Germinal center (tissue), 1 donor: ENCODE results near the gene CPAMD8.
"Not testable (repeated sequence)": the region's sequence is repeated elsewhere in the genome, so short reads cannot be mapped to it uniquely, and the experiment has no call there.

Source experiments
- DNase-seq: peaks from one replicate; pipeline ENCODE4 v3.0.0; 2012; ENCODE audit warnings: mixed read lengths, low spot score

CPAMD8 gene

DNA sequence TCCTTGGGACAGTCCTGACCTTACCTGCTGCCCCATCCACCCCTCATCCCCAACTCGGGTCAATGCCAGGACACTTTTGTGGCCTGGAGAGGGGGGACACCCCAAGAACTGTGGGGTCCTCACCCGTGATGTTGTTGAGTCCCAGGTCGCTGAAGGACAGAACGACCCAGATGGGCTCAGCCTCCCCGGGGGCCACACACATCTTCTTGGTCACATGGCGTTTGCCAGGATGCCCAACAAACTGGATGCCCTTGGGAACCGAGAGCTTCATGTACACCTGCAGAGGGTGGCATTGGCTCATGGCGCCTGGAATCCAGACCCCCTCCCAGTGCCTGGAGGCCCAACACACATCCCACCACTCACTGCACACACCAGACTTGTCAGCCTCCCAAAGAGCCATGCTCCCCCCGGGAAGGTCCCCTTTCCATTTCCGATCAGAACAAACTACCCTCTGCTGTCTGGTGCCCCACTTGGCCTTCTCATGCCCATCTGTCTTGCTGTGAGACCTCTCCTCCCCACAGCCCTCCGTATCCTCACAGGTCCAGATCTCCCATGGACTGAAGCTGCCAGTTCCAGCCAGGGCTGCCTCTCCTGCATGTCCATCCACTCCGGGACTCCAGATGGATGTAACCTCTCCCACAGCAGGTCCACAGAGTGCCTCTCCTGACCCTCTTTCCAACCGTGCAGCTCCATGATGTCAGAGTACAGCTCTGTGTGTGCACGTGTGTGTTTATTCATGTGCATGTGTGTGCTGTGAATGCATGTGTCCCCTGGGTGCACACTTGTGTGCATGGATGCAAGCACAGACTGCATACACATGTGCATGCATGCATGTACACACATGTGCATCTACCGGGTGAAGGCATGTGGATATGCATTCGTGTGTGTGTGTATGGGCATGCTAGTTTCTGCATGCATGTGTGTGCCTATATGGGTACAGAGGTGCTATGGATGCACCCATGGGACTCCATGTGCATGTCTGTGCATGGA lies 79.4 kb downstream of the CPAMD8 start:
- DNase-seq: no peak

DNA sequence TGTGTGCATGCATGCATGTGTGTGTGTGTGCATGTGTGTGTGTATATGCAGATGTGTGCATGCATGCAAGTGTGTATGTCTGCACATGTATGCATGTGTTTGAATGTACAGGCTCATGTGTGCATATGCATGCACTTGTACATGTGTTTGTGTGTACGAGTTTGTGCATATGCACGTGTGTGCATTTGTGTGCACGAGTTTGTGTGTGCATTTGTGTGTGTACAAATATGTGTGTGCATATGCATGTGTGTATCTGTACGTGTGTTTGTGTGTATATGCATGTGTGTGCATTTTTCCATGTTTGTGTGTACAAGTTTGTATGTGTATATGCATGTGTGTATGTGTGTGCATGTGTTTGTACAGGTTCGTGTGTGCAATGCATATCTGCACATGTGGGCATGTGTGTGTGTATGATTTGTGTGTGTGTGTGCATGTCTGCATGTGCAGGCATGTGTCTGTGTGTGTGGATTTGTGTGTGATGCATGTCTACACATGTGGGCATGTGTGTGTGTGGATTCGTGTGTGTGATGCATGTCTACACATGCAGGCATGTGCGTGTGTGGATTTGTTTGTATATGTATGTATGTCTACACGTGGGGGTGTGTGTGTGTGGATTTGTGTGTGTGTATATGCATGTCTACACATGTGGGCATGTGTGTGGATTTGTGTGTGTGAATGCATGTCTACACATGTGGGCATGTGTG lies 80.7 kb downstream of the CPAMD8 start:
- DNase-seq: no peak

DNA sequence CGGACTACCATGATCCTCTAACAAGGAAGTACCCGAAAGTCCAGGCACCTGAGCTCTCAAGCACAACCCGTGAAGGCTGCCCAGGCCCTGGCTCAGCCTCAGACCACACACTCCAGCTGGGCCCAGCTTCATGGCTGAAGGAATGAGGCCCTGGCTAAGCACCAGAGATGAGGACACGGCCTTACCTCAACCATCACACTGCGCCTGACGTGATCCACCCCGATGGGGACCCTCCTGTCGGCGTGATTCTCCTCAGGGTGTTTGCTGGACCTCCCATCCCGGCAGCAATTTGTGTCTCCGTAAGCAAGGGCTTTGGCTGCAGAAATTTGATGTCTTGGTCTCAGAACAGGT lies 81.3 kb downstream of the CPAMD8 start:
- no peak for DNase-seq

DNA sequence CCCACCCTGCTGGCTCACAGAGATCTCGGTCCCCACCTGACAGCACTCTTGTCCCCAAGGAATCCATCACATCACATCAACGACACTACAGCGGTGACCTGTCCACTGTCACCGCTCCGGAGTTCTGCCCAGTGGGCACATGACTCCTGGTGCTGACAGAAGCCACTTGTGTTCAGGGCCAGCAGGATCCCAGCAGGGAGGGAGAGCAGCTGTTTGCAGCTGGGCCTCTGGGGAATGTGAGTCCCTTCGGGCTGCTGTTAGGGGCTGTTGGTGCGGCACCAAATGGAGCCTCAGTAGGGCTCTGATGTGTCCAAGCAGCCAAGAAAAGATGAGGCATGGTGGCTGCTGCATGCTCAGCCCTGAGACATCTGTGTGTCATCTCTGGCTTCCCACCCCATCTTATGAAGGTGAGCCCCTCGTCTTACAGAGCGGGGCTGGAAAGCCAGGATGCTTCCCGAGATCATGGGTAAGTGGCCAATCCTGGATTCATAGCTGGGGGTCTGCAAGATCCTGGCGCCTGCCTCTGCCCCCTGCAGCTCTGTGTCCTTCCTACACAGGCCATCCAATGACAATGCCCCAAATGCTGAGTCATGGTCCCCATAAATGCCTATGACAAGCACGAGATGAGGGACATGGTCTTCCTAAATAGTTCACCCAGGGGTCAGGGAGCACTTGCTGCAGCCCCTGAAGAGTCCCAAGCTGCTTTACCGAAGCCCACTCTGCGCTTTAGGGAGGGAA lies 81.8 kb downstream of the CPAMD8 start:
- no peak for DNase-seq

DNA sequence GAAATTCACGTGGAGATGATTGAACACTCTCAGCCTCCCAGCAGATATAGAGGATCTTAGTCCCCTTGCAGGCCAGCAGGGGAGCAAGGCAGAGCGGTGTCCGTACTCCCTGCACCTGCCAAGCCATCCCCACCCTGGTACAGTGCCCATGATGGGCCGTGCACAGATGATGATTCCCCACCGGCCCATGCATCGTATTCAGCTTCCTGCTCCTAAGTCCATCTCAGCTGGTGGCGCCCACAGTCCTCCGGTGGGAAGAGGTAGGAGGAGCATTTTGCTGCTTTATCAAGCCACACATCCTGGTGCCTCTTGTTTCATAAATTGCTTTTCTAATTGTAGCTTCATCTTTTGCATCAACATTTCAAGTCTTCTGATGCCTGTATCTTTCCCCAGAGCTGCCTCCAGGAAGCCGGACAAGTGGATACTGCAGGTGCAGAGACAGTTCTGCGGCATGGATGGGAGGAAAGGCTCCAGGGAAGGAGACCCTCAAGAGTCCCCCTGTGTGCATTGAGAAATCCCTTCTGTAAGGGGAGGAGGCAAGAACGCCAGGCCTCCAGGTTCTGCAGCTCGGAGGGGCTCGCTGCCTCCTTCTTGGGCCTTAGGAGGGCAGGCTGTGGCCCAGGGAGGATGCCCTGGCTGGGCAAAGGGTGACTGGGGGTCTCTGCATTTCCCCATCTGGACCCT lies 82.5 kb downstream of the CPAMD8 start:
- no peak for DNase-seq

DNA sequence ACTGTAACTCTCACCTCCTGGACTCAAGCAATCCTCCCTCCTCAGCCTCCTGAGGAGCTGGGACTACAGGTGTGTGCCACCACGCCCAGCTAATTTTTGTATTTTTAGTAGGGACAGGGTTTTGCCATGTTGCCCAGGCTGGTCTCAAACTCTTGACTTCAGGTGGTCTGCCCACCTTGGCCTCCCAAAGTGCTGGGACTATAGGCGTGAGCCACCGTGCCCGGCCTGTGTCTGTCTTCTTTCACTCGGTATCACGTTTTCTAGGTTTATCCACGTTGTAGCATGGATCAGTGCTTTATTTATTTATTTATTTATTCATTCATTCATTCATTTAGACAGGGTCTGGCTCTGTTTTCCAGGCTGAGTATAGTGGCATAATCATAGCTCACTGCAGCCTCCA lies 83.5 kb downstream of the CPAMD8 start:
- not testable (repeated sequence) for DNase-seq

DNA sequence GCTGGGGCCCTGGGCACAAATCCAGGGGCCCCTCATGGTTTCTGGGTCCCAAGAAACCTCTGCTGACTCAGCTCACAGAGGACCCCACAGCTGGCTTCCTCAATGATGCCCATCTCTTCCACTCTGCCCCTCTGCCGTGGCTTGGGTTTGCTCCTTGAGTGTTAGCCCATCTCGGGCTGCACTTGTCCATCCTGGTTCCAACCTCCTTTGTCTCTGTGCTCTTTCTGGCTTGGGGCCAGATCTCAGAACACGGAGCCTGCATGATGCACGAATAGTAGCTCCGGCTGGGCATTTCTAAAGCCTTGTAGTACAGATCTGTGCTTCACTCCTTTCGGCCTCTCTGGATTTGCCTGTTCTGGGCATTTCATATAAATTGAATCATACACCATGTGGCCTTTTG lies 84.0 kb downstream of the CPAMD8 start:
- DNase-seq: no peak

DNA sequence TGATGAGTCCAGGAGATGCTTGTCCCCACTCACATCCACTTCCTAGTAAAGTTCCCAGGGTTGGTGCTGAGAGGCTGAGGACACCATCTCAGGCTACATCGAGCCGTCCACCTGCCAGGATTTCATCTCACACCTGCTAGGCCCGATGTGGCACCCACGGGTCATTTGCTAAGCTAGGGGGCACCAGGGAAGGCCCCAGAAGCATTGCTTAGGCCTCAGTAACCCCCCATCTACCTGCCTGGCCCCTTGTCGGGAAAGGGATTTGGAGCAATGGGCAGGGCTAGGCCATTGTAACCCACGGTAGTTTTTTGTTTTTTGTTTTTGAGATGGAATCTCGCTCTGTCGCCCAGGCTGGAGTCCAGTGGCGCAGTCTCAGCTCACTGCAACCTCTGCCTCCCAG lies 86.0 kb downstream of the CPAMD8 start:
- DNase-seq: no peak

DNA sequence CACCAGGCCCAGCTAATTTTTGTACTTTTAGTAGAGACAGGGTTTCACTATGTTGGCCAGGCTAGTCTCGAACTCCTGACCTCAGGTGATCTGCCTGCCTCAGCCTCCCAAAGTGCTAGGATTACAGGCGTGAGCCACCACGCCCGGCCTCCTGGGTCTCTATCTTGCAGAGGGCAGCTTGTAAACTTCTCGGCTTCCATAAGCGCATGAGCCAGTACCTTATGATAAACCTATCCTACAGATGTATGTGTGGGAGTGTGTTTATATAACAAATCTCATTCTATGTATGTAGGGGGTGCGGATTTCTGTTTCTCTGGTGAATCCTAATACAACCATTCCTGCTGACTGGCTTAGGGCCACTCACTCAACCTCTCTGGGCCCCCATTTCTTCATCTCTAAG lies 86.5 kb downstream of the CPAMD8 start:
- not testable (repeated sequence) for DNase-seq

DNA sequence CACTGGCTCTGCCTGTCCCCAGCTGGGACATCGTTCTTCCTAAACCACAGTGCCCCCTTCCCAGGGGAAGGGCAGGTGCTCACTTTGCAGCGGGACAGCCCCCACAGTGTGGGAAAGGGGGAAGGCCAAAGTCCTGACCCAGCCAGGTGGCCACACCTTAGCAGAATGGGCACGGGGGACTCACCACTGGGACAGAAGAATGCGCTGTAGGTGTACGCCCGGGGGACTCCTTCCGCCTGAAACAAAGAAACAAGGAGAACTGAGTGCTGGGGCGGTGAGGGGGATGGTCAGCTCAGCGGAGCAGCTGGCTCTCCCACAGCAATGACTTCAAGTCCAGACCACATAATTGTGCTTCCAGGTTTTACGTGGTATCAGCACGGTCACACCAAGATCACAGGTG lies 88.4 kb downstream of the CPAMD8 start:
- DNase-seq: no peak

DNA sequence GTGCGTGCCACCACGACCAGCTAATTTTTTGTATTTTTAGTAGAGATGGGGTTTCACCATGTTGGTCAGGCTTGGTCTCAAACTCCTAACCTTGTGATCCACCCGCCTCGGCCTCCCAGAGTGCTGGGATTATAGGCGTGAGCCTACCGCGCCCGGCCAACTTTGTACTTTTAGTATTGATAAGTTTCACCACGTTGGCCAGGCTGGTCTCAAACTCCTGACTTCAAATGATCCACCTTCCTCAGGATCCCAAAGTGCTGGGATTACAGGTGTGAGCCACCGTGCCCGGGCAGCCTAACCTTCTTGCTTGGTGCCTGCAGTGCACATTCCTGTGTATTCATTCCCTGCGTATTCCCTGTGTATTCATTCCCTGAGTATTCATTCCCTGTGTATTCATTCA lies 88.8 kb downstream of the CPAMD8 start:
- not testable (repeated sequence) for DNase-seq

DNA sequence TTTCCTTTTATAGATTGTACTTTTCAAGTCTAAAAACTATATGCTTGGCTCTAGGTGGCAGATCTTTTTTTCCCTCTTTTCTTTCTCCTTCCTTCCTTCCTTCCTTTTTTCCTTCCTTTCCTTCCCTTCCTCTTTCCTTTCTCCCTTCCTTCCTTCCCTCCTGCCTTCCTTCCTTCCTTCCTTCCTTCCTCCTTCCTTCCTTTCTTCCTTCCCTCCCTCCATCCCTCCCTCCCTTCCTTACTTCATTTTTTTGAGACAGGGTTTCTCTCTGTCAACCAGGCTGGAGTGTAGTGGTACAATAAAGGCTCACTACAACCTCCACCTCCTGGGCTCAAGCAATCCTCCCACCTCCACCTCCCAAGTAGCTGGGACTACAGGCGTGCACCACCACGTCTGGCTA lies 89.7 kb downstream of the CPAMD8 start:
- DNase-seq: no peak

DNA sequence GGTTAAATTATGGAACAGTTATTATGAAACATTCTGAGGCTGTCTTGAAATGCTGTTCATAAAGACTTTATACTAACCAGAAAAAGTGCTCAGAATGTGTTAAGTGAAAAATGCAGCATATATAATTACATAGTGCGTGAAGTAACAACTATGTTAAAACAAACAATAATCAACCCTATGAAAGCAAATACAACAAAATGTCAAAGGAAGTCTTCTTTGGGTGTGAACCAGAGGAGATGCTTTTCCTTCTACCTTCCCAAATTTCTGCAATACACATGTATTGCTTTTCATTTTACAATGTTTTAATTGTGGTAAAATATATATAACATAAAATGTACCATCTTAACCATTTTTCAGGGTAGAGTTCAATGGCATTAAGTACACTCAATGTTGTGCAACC lies 92.1 kb downstream of the CPAMD8 start:
- DNase-seq: no peak

DNA sequence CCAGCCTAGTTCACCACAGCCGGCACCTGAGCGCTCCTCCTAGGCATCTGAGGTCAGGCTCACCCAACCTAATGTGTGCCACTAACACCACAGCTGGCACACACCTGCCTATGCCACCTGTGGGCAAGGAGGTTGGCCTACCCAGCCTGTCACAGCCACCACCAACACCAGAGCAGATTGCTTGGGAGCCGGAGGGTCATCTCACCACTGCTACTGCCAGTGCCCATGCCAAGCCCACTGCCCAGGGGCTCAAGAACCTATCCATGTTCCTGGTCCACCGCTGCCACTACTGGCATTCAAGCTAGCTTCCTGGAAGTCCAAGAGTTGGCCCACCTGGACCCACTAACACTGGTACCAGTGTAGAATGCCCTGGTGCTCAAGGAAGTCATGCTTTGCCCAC lies 95.3 kb downstream of the CPAMD8 start:
- no peak for DNase-seq

DNA sequence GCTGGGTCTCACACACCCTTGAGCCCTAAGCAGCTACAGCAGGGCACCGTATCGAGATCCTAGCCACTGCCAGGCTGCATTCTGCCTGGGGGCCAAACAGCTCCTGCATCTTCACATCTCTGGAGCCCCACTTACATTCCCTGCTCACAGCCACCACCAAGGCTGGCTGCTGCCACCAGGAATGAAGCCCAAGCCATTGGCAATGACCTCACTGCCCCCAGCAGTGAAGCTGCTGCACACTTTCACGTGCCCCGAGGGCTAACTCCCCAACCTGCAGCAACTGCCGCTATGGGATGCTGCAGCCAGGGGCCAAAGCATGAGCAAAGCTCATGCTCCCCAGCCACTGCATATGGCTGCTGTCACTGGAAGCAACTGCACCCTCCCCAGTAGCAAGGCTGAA lies 95.9 kb downstream of the CPAMD8 start:
- no peak for DNase-seq

DNA sequence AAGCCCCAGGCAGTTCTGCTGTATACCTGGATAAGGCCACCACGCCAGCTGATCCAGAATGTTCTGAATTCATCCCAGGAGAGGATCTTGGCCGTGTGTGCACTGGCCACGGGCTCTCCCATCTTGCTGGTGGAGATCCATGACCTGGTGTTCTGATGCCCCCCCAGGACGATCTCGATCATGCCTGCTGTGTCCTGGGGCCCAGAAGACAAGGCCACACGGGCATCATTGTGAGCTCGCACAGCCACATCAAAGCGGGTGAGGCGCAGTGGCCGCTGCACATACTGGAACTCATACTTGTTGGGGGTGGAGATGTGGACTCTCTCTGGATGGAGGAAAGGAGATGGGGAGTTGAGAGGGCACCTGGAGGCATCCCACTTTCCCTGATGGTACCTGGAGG lies 97.7 kb downstream of the CPAMD8 start:
- no peak for DNase-seq

DNA sequence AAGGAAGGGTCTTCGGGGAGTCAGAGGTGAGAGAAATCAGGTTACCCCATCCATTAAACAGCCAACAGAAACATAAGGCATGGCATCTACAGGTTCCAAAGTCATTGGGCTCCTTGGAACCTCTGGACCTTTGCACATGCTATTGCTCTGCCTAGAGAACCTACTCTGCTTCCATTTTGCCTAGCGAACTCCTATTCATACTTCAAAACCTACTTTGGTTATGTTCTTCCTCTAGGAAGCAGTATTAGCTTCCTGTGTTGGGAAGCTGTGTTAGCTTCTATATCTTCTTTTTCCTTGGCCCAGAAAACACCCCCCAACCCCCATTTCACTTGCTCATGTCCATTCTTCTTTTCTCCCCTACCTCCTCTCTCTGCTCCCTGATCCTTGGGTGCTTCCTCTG lies 98.3 kb downstream of the CPAMD8 start:
- no peak for DNase-seq

DNA sequence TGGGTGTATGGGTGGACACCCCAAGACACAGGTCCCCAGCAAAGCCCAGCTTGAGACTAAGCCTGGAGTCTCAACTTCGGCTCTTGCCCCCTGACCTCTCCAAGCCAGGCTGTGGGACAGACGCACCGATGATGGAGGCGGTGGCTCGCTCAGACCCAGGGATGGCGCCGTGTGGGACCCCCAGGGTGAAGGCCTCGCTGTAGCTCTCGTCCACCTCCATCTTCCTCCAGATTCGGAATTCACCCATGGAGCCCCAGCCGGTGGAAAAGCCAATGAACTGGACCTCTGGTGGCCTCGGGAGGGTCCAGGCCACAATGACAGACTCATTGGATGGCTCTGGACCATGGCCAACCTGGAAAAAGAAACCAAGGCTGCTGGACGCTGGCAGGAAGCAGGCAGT lies 98.7 kb downstream of the CPAMD8 start:
- DNase-seq: peak; percentile 1

DNA sequence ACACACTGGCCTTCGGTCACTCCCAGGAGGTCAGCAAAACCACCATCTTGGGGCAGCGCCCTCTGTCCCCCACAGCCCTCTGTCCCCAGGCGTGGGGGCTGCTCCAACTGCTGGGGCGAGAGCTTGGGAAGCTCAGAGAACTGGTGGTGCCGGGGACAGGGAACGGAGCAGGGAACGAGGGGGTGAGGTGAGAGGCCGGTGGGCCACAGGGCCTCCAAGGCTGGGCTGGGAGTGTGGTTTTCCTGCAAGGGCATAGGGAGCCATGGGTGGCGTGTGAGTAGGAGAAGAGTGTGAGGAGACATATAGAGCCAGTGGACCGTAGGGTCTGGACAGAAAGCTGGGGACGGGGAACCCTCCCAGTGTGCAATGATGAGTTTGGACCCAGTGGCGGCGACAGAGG lies 103.7 kb downstream of the CPAMD8 start:
- no peak for DNase-seq

DNA sequence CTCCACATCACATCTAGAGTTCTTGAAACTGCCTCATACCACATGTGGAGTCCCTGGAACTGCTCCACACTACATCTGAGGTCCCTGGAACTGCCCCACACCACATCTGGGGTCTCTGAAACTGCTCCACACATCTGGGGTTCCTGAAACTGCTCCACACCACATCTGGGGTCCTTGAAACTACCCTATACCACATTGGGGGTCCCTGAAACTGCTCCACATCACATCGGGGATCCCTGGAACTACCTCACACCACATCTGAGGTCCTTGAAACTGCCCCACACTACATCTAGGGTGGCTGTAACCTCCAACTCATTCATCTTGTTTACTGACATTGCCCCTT lies 104.0 kb downstream of the CPAMD8 start:
- DNase-seq: no peak

DNA sequence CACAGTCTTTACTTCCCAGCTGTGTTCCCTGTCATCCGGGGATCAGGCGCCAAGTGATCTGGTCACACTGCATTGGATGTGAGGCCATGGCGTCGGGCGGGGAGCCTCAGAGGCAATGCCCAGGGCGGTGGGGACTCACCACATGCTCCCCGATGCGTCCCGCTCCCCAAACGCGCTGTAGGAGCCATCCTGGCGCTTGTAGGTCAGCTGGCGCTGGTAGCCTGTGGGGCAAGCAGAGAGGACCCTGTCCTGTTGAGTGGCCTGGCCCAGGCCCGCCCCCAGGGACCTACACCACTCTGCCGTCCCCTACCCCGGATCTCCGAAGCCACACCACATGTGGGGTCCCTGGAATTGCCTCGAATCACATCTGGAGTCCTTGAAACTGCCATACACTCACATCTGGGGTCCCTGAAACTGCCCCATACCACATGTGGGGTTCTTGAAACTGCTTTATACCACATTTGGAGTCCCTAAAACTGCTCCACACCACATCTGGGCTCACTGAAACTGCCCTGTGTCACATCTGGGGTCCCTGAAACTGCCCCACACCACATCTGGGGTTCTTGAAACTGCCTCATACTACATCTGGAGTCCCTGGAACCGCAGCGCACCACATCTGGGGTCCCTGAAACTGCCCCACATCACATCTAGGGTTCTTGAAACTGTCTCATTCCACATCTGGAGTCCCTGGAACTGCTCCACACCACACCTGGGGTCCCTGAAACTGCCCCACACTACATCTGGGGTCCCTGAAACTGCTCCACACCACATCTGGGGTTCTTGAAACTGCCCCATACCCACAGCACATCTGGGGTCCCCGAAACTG lies 104.6 kb downstream of the CPAMD8 start:
- DNase-seq: peak; percentile 4
